Nephron progenitor cell (in vitro differentiated cells): ENCODE results near the gene FOXM1.

Experiments used
- DNase-seq: peaks from one replicate; pipeline ENCODE4 v3.0.0; 2021
- H3K27ac Mint-ChIP-seq: 2 replicates; pipeline ENCODE4 v1.8.0; 2021; ENCODE audit warnings: mild to moderate bottlenecking, moderate library complexity, mixed read lengths
- H3K27me3 Mint-ChIP-seq: 2 replicates; pipeline ENCODE4 v1.8.0; 2021; ENCODE audit warnings: mild to moderate bottlenecking, low read depth, mixed read lengths; ENCODE audit not compliant: poor library complexity
- H3K36me3 Mint-ChIP-seq: 2 replicates; pipeline ENCODE4 v1.8.0; 2021; ENCODE audit warnings: low read depth, mixed read lengths
- H3K4me1 Mint-ChIP-seq: 2 replicates; pipeline ENCODE4 v1.8.0; 2021; ENCODE audit warnings: mixed read lengths
- H3K4me3 Mint-ChIP-seq: 2 replicates; pipeline ENCODE4 v1.8.0; 2021; ENCODE audit warnings: mild to moderate bottlenecking, moderate library complexity, mixed read lengths
- H3K9me3 Mint-ChIP-seq: 2 replicates; pipeline ENCODE4 v1.8.0; 2021; ENCODE audit warnings: mild to moderate bottlenecking, moderate library complexity, mixed read lengths
- CTCF ChIP-seq: fragments of 200-600 bp; sonication (generic); IDR thresholded peaks from 2 replicates; pipeline ENCODE4 v1.5.0; 2021; ENCODE audit warnings: antibody characterized with exemption

The FOXM1 gene

GRCh38 chr12:2833810-2834209 is 43.2 kb downstream of the FOXM1 start:
- no peak overlapping the region for H3K4me3 Mint-ChIP-seq
- H3K27ac Mint-ChIP-seq = no peak overlapping the region
- H3K36me3 Mint-ChIP-seq = peaks cover 32% of the 10 kb centered on the region
- no peaks in the 10 kb centered on the region for H3K9me3 Mint-ChIP-seq
- DNase-seq = no peak
- TF ChIP-seq CTCF = no peak
- peaks cover 45% of the 10 kb centered on the region for H3K4me1 Mint-ChIP-seq
- H3K27me3 Mint-ChIP-seq = peaks cover 4% of the 10 kb centered on the region

- Mint-ChIP-seq H3K27ac (peak overlapping the region; percentile 89), H3K4me1 (peaks cover 40% of the 10 kb centered on the region), H3K27me3 (peaks cover 4% of the 10 kb centered on the region), H3K9me3 (no peaks in the 10 kb centered on the region), H3K36me3 (peaks cover 36% of the 10 kb centered on the region), H3K4me3 (no peak overlapping the region)
- no peak for DNase-seq
- TF ChIP-seq CTCF = no peak
These were observed 43.6 kb downstream of the FOXM1 start for GRCh38 chr12:2833327-2833726.

- H3K27me3 Mint-ChIP-seq = peaks cover 4% of the 10 kb centered on the region
These were observed 44.3 kb downstream of the FOXM1 start for GRCh38 chr12:2832550-2833127.

GRCh38 chr12:2829275-2829674 is 47.7 kb downstream of the FOXM1 start:
- no peaks in the 10 kb centered on the region for H3K9me3 Mint-ChIP-seq
- no peak for DNase-seq
- H3K4me1 Mint-ChIP-seq = peaks cover 22% of the 10 kb centered on the region
- H3K27ac Mint-ChIP-seq = no peak overlapping the region
- H3K36me3 Mint-ChIP-seq = peaks cover 47% of the 10 kb centered on the region
- TF ChIP-seq CTCF = no peak
- H3K4me3 Mint-ChIP-seq = no peak overlapping the region
- H3K27me3 Mint-ChIP-seq = no peaks in the 10 kb centered on the region

More at GRCh38 chr12:2832550-2833127, 44.3 kb downstream of the FOXM1 start:
- no peak overlapping the region for H3K27ac Mint-ChIP-seq
- TF ChIP-seq CTCF = no peak
- H3K4me3 Mint-ChIP-seq = no peak overlapping the region
- H3K9me3 Mint-ChIP-seq = no peaks in the 10 kb centered on the region
- peaks cover 39% of the 10 kb centered on the region for H3K4me1 Mint-ChIP-seq
- H3K36me3 Mint-ChIP-seq = peaks cover 40% of the 10 kb centered on the region
- peak; percentile 34 for DNase-seq

GRCh38 chr12:2826721-2827515 is 50.1 kb downstream of the FOXM1 start:
- Mint-ChIP-seq H3K9me3 (no peaks in the 10 kb centered on the region), H3K4me3 (no peak overlapping the region), H3K27ac (no peak overlapping the region), H3K4me1 (no peaks in the 10 kb centered on the region), H3K36me3 (peaks cover 60% of the 10 kb centered on the region), H3K27me3 (no peaks in the 10 kb centered on the region)
- TF ChIP-seq CTCF = no peak
- DNase-seq = no peak

- no peak overlapping the region for H3K4me3 Mint-ChIP-seq
- H3K36me3 Mint-ChIP-seq = peaks cover 62% of the 10 kb centered on the region
- H3K27ac Mint-ChIP-seq = no peak overlapping the region
- H3K4me1 Mint-ChIP-seq = no peaks in the 10 kb centered on the region
- H3K27me3 Mint-ChIP-seq = no peaks in the 10 kb centered on the region
- no peak for DNase-seq
- no peak for TF ChIP-seq CTCF
- H3K9me3 Mint-ChIP-seq = no peaks in the 10 kb centered on the region
These were observed 50.9 kb downstream of the FOXM1 start for GRCh38 chr12:2826036-2826435.
